Stimulated activated CD8-positive, alpha-beta memory T cell treated with anti-CD3 and anti-CD28 coated beads, Interleukin-4, amount 100 ng/mL, for 24 hours (primary cell): ENCODE data around the gene MYO1B.

Experiments
- DNase-seq: peaks from one replicate; pipeline ENCODE4 v3.0.0-alpha.2; 2020; ENCODE audit warnings: low read depth

MYO1B gene

GRCh38 chr2:191245046-191245868, at the start of gene MYO1B:
Gene MYO1B, plus strand, starts transcription at chr2:191245404. Its CDS starts 31,492 bp downstream, at chr2:191276896.
- peak; percentile 53 for DNase-seq

DNA sequence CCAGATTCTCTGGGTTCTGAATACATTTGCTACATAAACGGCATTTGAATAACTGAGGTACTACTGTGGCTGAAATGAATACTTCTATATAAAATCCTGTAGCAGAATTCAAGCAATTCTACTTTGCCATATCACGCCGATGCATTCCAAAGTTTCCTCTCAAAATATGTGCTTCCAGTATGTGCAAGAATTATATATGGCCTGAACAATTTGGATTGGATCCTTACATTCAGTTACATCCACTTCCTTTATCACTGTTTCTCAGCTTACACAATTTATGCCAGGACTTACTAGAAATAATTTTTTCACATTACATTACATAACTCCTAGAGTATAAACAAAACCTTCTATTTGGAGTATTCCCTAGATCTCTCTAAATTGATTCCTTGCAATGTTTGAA, 48.1 kb upstream of the MYO1B start:
- no peak for DNase-seq

DNA sequence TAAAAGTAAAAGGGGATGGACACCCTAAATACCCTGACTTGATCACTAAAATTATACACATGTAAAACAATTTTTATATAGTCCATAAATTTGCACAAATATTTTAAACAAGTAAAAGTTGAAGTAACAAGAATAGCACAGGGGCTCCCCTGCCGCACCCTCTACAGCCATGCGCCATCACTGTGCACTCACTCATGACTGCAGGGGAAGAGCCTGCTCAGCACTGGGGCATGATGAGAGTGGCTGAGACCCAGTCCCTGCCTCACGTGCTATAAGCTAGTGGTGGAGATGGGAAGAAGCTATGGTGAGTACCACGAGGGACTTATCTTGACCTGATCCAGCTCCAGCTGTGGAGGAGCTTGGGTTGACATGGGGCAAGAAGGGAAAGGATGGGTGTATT, 46.9 kb upstream of the MYO1B start:
- no peak for DNase-seq

GRCh38 chr2:191199929-191200512, 45.2 kb upstream of the MYO1B start:
- DNase-seq = no peak

DNA sequence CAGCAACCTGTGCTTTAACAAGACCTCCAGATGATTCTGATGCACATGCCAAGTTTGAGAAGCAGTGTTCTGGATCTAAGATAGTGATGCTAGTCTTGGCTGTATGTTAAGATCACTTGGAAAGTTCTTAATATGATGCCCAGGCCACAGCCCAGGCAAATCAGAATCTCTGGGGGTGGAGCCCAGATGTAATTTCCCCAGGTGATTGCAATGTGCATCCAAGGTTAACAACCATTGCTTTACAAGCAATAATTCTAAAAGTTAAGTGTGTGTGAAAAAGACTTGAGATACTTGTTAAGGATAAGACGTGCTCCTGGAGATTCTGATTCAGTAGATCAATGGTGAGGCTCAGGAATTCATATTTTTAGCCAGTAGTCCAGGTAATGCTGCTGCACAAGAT, 44.3 kb upstream of the MYO1B start:
- no peak for DNase-seq

DNA sequence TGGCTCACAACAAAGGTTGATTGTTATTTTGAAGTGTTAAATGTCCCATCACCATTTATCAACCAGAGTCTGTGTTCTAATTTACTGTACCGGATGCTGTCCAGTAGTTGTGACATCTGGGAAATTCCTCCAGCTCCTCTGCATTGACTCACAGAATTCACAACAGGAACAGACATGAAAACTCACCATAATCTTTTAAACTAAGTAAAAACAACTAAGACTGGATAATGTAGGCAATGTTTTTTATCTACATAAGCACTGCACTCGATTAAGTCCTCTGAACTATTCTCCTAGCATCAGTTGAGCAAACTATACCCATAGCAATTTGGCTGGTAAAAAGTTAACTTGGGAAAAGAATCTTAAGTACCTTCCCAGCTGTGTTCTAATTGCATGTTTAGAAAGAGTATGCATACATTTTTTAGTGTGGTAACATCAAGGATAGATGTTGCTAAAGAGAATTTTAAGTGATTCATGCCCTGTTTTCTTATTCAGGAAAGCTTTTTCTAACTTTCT, 42.9 kb upstream of the MYO1B start:
- DNase-seq = no peak

GRCh38 chr2:191202881-191203397, 42.3 kb upstream of the MYO1B start:
- no peak for DNase-seq

DNA sequence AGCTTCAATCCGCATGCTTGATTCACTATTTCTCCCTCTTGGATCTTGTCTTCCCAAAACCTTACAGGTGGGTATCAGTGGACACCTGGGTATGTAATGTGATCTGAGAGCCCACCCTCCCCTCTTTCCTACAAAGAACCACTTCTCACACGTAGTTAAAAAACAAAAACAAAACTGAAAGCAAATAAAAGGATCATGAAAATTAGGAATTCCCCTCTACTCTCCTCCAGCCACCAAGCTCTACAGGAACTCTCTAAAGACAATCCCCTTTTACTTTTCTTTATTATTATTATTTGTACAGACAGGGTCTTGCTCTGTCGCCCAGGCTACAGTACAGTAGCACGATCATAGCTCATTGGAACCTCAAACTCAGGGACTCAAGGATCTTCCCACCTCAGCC, 40.8 kb upstream of the MYO1B start:
- no peak for DNase-seq

GRCh38 chr2:191206613-191207471, 38.4 kb upstream of the MYO1B start:
- DNase-seq = peak; percentile 24

- no peak for DNase-seq
Measured at GRCh38 chr2:191209340-191209739, 35.9 kb upstream of the MYO1B start.

- no peak for DNase-seq
Measured at GRCh38 chr2:191212119-191212518, 33.1 kb upstream of the MYO1B start.

- DNase-seq = no peak
Measured at GRCh38 chr2:191213333-191213732, 31.9 kb upstream of the MYO1B start.

GRCh38 chr2:191215230-191215629, 30.0 kb upstream of the MYO1B start:
- no peak for DNase-seq

DNA sequence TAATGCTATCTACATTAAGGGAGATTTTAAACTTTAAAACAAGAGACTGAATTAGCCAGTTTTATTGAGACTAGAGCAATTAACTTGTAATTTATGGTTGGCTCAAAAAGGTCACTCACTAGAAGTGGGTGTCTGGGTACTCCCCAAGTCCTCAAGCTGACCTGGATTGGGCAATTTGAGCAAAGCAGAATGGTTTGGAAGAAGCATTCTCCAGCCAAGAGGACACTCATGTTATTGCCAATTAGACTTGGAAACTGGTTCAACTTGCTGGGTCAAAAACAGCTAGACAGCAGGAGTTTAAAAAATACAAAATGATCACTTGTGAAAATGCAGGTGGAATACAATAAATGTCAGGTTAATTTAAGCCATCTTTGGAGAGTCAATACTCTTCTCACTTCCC, 29.5 kb upstream of the MYO1B start:
- DNase-seq = no peak

DNA sequence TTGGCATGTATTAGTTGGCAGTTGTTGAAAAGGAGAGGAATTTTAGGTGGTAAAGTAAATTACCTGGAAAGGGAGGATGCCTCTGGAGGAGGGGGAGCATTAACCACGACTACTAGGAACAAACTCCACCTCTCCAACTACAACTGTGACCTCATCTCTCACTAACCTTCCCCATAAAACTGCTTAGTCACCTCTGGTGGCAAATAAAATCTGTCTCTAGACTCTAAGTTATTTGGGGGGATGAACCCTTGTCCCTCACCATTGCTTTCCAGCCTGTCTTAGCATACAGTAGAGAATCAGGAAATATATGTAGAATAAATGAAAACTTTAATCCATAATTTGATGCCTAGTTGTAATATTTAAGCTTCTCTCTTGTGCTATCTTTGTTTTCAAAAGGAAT, 27.6 kb upstream of the MYO1B start:
- DNase-seq = no peak

DNA sequence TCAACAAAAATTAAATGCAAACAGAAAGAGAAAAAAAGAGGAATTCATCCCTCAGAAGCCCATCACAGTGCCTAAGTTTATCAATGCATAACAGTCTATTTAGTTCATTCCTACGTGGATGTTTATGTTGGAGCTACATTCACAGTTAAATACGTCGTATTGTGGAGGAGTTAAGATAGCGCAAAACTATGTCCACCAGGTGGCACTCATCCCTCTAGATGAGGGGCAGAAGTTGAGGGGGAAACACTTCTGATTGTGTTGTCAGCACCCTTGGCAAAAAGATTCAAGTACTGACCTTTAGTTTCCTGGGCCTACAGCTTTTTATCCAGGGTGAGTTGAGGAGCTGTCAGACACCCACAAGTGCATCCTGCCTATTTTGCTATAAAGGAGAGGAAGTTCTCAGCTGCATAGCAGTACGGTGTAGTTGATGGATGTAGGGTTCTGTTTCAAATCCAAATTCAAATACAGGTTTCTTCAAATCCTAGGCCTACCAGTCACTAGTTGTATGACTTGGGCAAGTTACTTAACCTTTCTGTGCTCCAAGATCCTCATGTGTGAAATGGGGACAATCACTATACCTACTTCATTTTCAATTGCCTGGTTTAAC, 26.8 kb upstream of the MYO1B start:
- peak; percentile 38 for DNase-seq

- DNase-seq = no peak
Measured at GRCh38 chr2:191220671-191221070, 24.5 kb upstream of the MYO1B start.

DNA sequence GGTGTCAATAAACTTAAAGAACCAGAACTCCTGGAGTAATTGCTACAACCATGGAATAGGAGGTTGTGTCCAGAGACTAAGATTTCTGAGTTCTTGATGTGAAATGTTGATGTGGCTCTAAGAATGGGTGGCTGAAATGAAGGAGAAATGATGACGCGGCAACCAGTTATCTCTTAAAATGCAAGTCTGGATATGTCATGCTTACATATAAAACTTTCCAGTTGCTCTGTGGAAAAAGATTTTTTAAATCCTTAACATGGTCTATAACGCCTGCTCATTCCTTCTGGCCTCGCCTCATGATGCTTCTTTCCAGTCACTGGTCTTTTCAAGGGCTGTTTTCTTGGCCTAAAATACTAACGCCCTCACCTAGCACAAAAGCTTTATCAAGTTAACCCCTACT, 23.5 kb upstream of the MYO1B start:
- DNase-seq = no peak

DNA sequence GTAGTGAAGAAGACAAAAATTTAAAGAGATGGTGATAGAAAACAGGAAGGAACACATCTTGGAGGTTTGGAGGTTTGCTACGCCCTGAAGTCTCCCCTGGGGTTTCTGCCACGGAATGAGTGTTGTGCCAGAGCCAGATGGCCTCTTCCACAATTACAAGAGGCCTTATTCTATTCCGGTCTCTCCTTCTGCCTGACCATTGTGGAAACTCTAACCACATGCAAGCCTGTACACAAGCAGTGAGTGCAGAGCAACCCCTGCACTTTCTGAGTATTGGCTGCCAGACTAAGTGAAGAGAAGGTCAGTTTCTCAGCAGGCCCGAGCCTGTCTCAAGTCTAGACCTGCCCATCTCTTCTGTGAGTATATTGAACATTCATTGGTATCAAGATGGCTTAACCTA, 22.7 kb upstream of the MYO1B start:
- DNase-seq = no peak

- no peak for DNase-seq
Measured at GRCh38 chr2:191222952-191223351, 22.3 kb upstream of the MYO1B start.

GRCh38 chr2:191225126-191225525, 20.1 kb upstream of the MYO1B start:
- DNase-seq = no peak

DNA sequence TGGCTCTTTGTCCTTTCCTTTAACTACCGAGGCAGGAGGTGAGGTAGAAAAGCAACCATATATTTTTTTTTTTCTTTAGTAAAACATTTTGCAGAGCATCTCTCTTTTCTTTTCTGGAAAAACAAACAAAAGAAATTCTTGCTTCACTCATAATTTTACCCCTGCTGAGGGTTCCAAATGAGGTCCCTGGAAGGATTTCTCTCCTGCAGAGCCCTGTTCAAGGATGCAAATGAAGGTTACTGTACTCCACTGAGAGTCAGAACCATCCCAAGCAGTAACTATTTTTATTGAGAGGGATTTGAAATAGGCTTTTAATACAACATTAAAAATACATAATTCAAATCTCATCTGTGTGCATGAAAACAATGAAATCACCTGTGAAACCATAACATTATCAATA, 19.5 kb upstream of the MYO1B start:
- no peak for DNase-seq
